ENCODE data around the gene C1QL1.
"Not testable (repeated sequence)": the region's sequence is repeated elsewhere in the genome, so short reads cannot be mapped to it uniquely, and the experiment has no call there.

C1QL1 gene

GRCh38 chr17:44965481-44966234 is 2.4 kb downstream of the C1QL1 start:
- DNase-seq (ENCODE audit: low read depth in 2 of 2) = no peak

- DNase-seq (ENCODE audit: low read depth in 2 of 2) = no peak
Observed at GRCh38 chr17:44961921-44962350, 6.2 kb downstream of the C1QL1 start.

GRCh38 chr17:44960691-44961090 is 7.4 kb downstream of the C1QL1 start:
- no peak for DNase-seq (ENCODE audit: low read depth in 2 of 2)

GRCh38 chr17:44959821-44960531 is 8.1 kb downstream of the C1QL1 start:
- DNase-seq (ENCODE audit: low read depth in 2 of 2) = no peak

GRCh38 chr17:44956998-44957981 is 10.8 kb downstream of the C1QL1 start:
- no peak for DNase-seq (ENCODE audit: low read depth in 2 of 2)

- no peak for DNase-seq (ENCODE audit: low read depth in 2 of 2)
Observed at GRCh38 chr17:44955674-44956425, 12.3 kb downstream of the C1QL1 start.

- no peak for DNase-seq (ENCODE audit: low read depth in 2 of 2)
Observed at GRCh38 chr17:44952946-44953475, 15.1 kb downstream of the C1QL1 start.

- DNase-seq (ENCODE audit: low read depth in 2 of 2) = no peak
Observed at GRCh38 chr17:44948315-44948795, 19.7 kb downstream of the C1QL1 start.

GRCh38 chr17:44947461-44948314 is 20.4 kb downstream of the C1QL1 start, which contains the start of gene KIF18B:
Gene KIF18B, minus strand, starts transcription at chr17:44947773. Its CDS starts 11,429 bp downstream, at chr17:44936344.
- peak; percentile 70 to 76 for DNase-seq (ENCODE audit: low read depth in 2 of 2)

GRCh38 chr17:44945652-44946051 is 22.5 kb downstream of the C1QL1 start:
- not testable (repeated sequence) for DNase-seq (ENCODE audit: low read depth in 2 of 2)

- DNase-seq (ENCODE audit: low read depth in 2 of 2) = no peak
Observed at GRCh38 chr17:44942456-44942855, 25.6 kb downstream of the C1QL1 start.

- no peak for DNase-seq (ENCODE audit: low read depth in 2 of 2)
Observed at GRCh38 chr17:44941712-44942331, 26.3 kb downstream of the C1QL1 start.

GRCh38 chr17:44940768-44941167 is 27.3 kb downstream of the C1QL1 start:
- no peak for DNase-seq (ENCODE audit: low read depth in 2 of 2)

- DNase-seq (ENCODE audit: low read depth in 2 of 2) = no peak
Observed at GRCh38 chr17:44940317-44940716, 27.8 kb downstream of the C1QL1 start.

- DNase-seq (ENCODE audit: low read depth in 2 of 2) = no peak
Observed at GRCh38 chr17:44935116-44935515, 33.0 kb downstream of the C1QL1 start.

GRCh38 chr17:44934745-44935105 is 33.4 kb downstream of the C1QL1 start:
- no peak for DNase-seq (ENCODE audit: low read depth in 2 of 2)

- no peak for DNase-seq (ENCODE audit: low read depth in 2 of 2)
Observed at GRCh38 chr17:44933824-44934744, 34.0 kb downstream of the C1QL1 start.

GRCh38 chr17:44932787-44933097 is 35.4 kb downstream of the C1QL1 start:
- DNase-seq (ENCODE audit: low read depth in 2 of 2) = no peak

Data from stimulated activated CD8-positive, alpha-beta memory T cell treated with anti-CD3 and anti-CD28 coated beads, Interleukin-7, amount 100 ng/mL, for 1 hour (primary cell).